Uterine smooth muscle cell (primary cell): ENCODE data around the gene ZNF426. TPM values are rescaled to one million over a fixed set of nuclear protein-coding genes. Genes with fewer than 3 reads are reported as not detected.

Source experiments
- total RNA-seq: library from RNA; depleted of rRNA; stranded (reverse); fragments of >200 nt; gene quantifications from 2 replicates; pipeline ENCODE4 v1.2.3, GENCODE V29; 2014

The ZNF426 gene
- 19.4 and 25.7 TPM in 2 replicates for total RNA-seq

DNA sequence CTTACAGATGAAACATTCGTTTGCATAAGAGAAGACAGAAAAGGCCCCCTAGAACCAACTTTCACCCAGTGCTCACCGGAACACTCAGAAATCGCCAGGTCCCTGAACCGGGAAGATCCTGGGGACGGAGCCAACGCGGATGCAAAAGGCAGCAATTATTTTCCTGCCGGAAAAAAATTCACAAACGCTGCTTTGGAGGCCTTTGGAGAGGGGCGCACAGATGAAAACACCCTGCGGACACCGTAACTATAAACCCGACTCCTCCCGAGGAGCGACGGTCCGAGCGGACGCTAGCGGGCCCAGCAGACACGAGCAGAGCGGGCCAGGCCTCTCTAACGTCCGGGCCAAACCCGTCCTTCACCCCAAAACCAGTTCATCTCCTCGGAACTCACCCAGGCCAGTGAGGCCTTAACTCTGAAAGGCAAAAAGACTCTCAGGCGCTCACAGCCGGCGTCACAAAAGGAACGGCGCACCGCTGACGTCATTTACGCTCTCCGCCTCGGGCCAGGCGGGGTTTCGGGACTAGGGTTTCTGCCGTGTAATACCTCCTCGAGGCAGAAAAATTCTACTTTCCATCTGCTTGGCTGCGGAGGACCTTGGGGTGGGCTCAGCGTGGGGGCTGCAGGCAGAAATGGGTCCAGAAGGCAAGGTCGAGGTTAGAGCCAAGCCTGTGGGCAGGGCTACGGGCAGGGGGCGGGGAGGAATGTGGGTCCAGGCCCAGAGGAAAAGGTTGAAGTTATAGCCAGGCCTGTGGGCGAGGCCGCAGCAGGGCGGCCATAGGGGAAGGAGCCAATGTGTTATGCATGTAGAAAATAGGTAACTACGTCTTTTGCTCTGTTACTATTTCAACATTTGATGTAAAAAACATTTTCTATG lies at the start of gene ZNF426:
Gene ZNF426 (minus strand): TSS at position 463 of the 876 bp plus-strand sequence. CDS start 2,413 bp downstream, outside the sequence.

GRCh38 chr19:9584073-9584833 lies 45.8 kb upstream of the ZNF426 start, which contains the start of gene ZNF121:
Gene ZNF121, minus strand, starts transcription at chr19:9584504. Its CDS starts 16,407 bp downstream, at chr19:9568097.

GRCh38 chr19:9498183-9498902 lies 40.1 kb downstream of the ZNF426 start, which contains the start of gene ZNF560:
Gene ZNF560, minus strand, starts transcription at chr19:9498616. Its CDS starts 23,303 bp downstream, at chr19:9475313.

Other genes starting within 250 kb of the ZNF426 start
- 15.7 and 17.4 TPM in 2 replicates for gene ZNF699, start 228.8 kb downstream of the ZNF426 start, total RNA-seq
- 13.0 and 13.4 TPM in 2 replicates for gene ZNF559, start 214.5 kb downstream of the ZNF426 start, total RNA-seq
- 0.89 and 2.9 TPM in 2 replicates for gene ZNF177, start 175.6 kb downstream of the ZNF426 start, total RNA-seq
- 7.1 and 12.4 TPM in 2 replicates for gene ZNF266, start 103.1 kb downstream of the ZNF426 start, total RNA-seq
- gene ZNF560, start 40.0 kb downstream of the ZNF426 start, total RNA-seq: 0.11 and 0.75 TPM in 2 replicates
- gene ZNF121, start 45.9 kb upstream of the ZNF426 start, total RNA-seq: 41.0 and 45.8 TPM in 2 replicates
- gene ZNF561, start 82.6 kb upstream of the ZNF426 start, total RNA-seq: 43.3 and 59.1 TPM in 2 replicates
- gene ZNF562, start 136.5 kb upstream of the ZNF426 start, total RNA-seq: 26.0 and 28.0 TPM in 2 replicates
- 7.9 and 14.4 TPM in 2 replicates for gene ZNF846, start 230.1 kb upstream of the ZNF426 start, total RNA-seq